Smooth muscle cell (in vitro differentiated cells): ENCODE data around the gene ZNF512. TPM values are rescaled to one million over a fixed set of nuclear protein-coding genes. Genes with fewer than 3 reads are reported as not detected.
A peak's percentile ranks its signal among the peaks of the same experiment; 100 is the strongest.

Experiments
- DNase-seq: peaks from one replicate; lab custom pipeline; 2025; ENCODE audit not compliant: unreplicated experiment; lab: John Stamatoyannopoulos, UW
- H2AFZ ChIP-seq: fragments of 200-600 bp; sonication (generic); 2 replicates; pipeline ENCODE4 v1.6.0; 2016; ENCODE audit warnings: antibody characterized with exemption, low read depth, mild to moderate bottlenecking
- H3F3A ChIP-seq: fragments of 200-600 bp; sonication (generic); 2 replicates; pipeline ENCODE4 v1.6.0; 2017; ENCODE audit warnings: antibody characterized with exemption, low read depth
- H3K27ac ChIP-seq: fragments of 200-600 bp; sonication (generic); 2 replicates; pipeline ENCODE4 v1.5.1; 2016; ENCODE audit warnings: low read depth, mild to moderate bottlenecking
- H3K27me3 ChIP-seq: fragments of 200-600 bp; sonication (generic); 2 replicates; pipeline ENCODE4 v1.6.1; 2016; ENCODE audit warnings: low read depth, mild to moderate bottlenecking
- H3K36me3 ChIP-seq: fragments of 200-600 bp; sonication (generic); 2 replicates; pipeline ENCODE4 v1.5.1; 2016; ENCODE audit warnings: low read depth
- H3K4me1 ChIP-seq: fragments of 200-600 bp; sonication (generic); 2 replicates; pipeline ENCODE4 v1.5.1; 2016; ENCODE audit warnings: low read depth
- H3K4me2 ChIP-seq: fragments of 200-600 bp; sonication (generic); 2 replicates; pipeline ENCODE4 v1.6.0; 2016; ENCODE audit warnings: mild to moderate bottlenecking
- H3K4me3 ChIP-seq: fragments of 200-600 bp; sonication (generic); 2 replicates; pipeline ENCODE4 v1.5.1; 2016; ENCODE audit warnings: mild to moderate bottlenecking
- H3K79me2 ChIP-seq: fragments of 200-600 bp; sonication (generic); 2 replicates; pipeline ENCODE4 v1.6.0; 2016; ENCODE audit warnings: low read depth, mild to moderate bottlenecking
- H3K9ac ChIP-seq: fragments of 200-600 bp; sonication (generic); 2 replicates; pipeline ENCODE4 v1.6.0; 2016; ENCODE audit warnings: low read depth
- H3K9me3 ChIP-seq: fragments of 200-600 bp; sonication (generic); replicated peaks from 2 replicates; pipeline ENCODE4 v1.5.1; 2016; ENCODE audit warnings: low read depth
- H4K20me1 ChIP-seq: fragments of 200-600 bp; sonication (generic); 2 replicates; pipeline ENCODE4 v1.6.0; 2016; ENCODE audit warnings: low read depth
- CTCF ChIP-seq: fragments of 200-600 bp; sonication (generic); IDR thresholded peaks from 2 replicates; pipeline ENCODE4 v1.5.1; 2017; ENCODE audit warnings: borderline replicate concordance, mild to moderate bottlenecking, antibody characterized with exemption; ENCODE audit not compliant: insufficient read depth, poor library complexity, severe bottlenecking
- WGBS: methylation state at CpG from one replicate; pipeline ENCODE4 v1.1.7; 2016; ENCODE audit warnings: low lambda C conversion rate; 5-methylcytosine and 5-hydroxymethylcytosine counted together
- polyA plus RNA-seq: library from polyadenylated mRNA; unstranded; fragments of >200 nt; fragmentation: Nextera tagmentation; extraction: Ambion mirVana; gene quantifications from 2 replicates; pipeline ENCODE4 v1.2.1, GENCODE V29; 2016
- total RNA-seq: library from RNA; depleted of rRNA; stranded (reverse); fragments of >200 nt; gene quantifications from 2 replicates; pipeline ENCODE4 v1.2.3, GENCODE V29; 2014

The ZNF512 gene
- total and polyA plus RNA-seq, 2 experiments from 2014 or later = 12.2 to 15.6 TPM

DNA sequence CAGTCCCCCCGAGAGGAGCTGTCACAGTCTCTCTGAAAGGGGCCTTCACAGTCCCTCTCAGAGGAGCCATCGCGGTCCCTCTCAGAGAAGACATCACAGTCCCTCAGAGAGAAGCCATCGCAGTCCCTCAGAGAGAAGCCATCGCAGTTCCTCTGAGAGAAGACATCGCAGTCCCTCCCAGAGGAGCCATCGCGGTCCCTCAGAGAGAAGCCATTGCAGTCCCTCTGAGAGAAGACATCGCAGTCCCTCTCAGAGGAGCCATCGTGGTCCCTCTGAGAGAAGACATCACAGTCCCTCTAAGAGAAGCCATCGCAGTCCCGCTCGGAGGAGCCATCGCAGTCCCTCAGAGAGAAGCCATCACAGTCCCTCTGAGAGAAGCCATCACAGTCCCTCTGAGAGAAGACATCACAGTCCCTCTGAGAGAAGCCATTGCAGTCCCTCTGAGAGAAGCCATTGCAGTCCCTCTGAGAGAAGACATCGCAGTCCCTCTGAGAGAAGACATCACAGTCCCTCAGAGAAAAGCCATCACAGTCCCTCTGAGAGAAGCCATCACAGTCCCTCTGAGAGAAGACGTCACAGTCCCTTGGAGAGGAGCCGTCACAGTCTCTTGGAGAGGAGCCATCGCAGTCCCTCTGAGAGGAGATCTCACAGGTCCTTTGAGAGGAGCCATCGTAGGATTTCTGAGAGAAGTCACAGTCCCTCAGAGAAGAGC lies 1.3 kb upstream of the ZNF512 start:
- no peak overlapping the region for H3K4me3 ChIP-seq
- no peaks in the 10 kb centered on the region for H3K36me3 ChIP-seq
- H3K79me2 ChIP-seq = peaks cover 35% of the 10 kb centered on the region
- peaks cover 13% of the 10 kb centered on the region for H4K20me1 ChIP-seq
- H3K27ac ChIP-seq = no peak overlapping the region
- no peak overlapping the region for H2AFZ ChIP-seq
- H3K4me1 ChIP-seq = peaks cover 9% of the 10 kb centered on the region
- no peak for DNase-seq
- 97% methylated on average over 19 of the region's 19 CpGs for WGBS
- no peak for TF ChIP-seq CTCF
- no peaks in the 10 kb centered on the region for H3K9me3 ChIP-seq
- no peak overlapping the region for H3K4me2 ChIP-seq
- peaks cover 2% of the 10 kb centered on the region for H3K27me3 ChIP-seq
- H3K9ac ChIP-seq = no peak overlapping the region
- no peaks in the 10 kb centered on the region for H3F3A ChIP-seq

- H3K4me1 ChIP-seq = peaks cover 9% of the 10 kb centered on the region
- H3K36me3 ChIP-seq = no peaks in the 10 kb centered on the region
- no peak overlapping the region for H3K9ac ChIP-seq
- WGBS = 92% methylated on average over 16 of the region's 16 CpGs
- TF ChIP-seq CTCF = no peak
- H2AFZ ChIP-seq = peak overlapping the region; percentile 83
- peaks cover 2% of the 10 kb centered on the region for H3K27me3 ChIP-seq
- peaks cover 41% of the 10 kb centered on the region for H3K79me2 ChIP-seq
- no peaks in the 10 kb centered on the region for H3F3A ChIP-seq
- H3K27ac ChIP-seq = peak overlapping the region; percentile 23
- peaks cover 19% of the 10 kb centered on the region for H4K20me1 ChIP-seq
- H3K9me3 ChIP-seq = no peaks in the 10 kb centered on the region
- no peak for DNase-seq
- peak overlapping the region; percentile 92 for H3K4me2 ChIP-seq
- H3K4me3 ChIP-seq = peak overlapping the region; percentile 66
These were observed 630 bp upstream of the ZNF512 start for GRCh38 chr2:27582129-27582694.

DNA sequence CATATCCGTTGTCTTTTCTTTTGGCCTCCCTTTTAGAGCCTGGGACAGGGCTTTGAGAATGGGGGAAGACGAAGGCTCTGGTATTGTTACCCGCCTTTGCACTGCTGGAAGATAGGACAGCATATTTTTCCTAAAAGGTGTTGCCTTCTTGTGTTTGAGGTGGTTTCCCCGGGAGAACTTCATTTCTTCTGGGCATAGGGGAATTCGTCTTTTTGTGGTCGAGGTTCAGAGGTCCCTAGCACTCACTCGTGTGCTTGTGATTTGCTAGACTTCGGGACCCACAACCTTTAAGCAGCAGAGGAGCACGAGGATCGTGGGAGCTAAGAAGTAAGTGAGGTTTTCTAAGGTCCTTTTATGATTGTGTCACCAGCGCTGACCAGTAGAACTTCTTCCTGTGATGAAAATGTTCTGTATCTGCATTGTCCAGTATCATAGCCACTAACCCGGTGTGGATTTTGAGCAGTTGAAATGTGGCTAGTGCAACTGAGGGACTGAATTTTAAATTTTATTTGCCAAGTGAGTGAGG lies 611 bp downstream of the ZNF512 start:
- Histone ChIP-seq H3F3A (no peaks in the 10 kb centered on the region), H3K27me3 (no peaks in the 10 kb centered on the region), H3K4me2 (peak overlapping the region; percentile 92), H2AFZ (peak overlapping the region; percentile 83), H3K9ac (peak overlapping the region; percentile 61), H3K4me3 (peak overlapping the region; percentile 66), H3K27ac (peak overlapping the region; percentile 23), H3K79me2 (peaks cover 54% of the 10 kb centered on the region), H3K4me1 (peaks cover 9% of the 10 kb centered on the region), H3K36me3 (no peaks in the 10 kb centered on the region), H4K20me1 (peaks cover 31% of the 10 kb centered on the region), H3K9me3 (no peaks in the 10 kb centered on the region)
- 13% methylated on average over 12 of the region's 12 CpGs for WGBS
- no peak for DNase-seq
- TF ChIP-seq CTCF = no peak
